Choroid plexus epithelial cell (primary cell): ENCODE measurements around the gene TPO.

ENCODE experiments used
- DNase-seq: peaks from one replicate; pipeline ENCODE4 v3.0.0-alpha.2; 2010; ENCODE audit warnings: low read depth
- H3K4me3 ChIP-seq: 2 replicates; pipeline ENCODE4 v1.5.1; 2011; ENCODE audit warnings: low read depth, mild to moderate bottlenecking, control low read depth, low read length, moderate library complexity
- CTCF ChIP-seq: conservative IDR thresholded peaks from 2 replicates; pipeline ENCODE4 v1.5.1; 2011; ENCODE audit warnings: low read depth, mild to moderate bottlenecking, control low read depth, inconsistent platforms, low read length, moderate library complexity

TPO gene

GRCh38 chr2:1588978-1589621 lies 175.8 kb downstream of the TPO start:
- DNase-seq, result peak; percentile 58
- no peak overlapping the region for H3K4me3 ChIP-seq
- TF ChIP-seq CTCF, result peak; percentile 36

GRCh38 chr2:1590596-1591460 lies 177.6 kb downstream of the TPO start:
- DNase-seq, result no peak
- no peak for TF ChIP-seq CTCF
- H3K4me3 ChIP-seq, result no peak overlapping the region

- TF ChIP-seq CTCF, result no peak
- DNase-seq, result no peak
- no peak overlapping the region for H3K4me3 ChIP-seq
Observed at GRCh38 chr2:1591461-1591770, 178.2 kb downstream of the TPO start.
